Heart right ventricle (tissue), 16 donors: ENCODE measurements around the gene MKS1. TPM values are rescaled to one million over a fixed set of nuclear protein-coding genes. Genes with fewer than 3 reads are reported as not detected.

Experiments
- ATAC-seq, 8 donors: fragments of 200-7000 bp; cut with Tn5 transposase; one replicate each; pipeline ENCODE4 v1.9.1; 2020; ENCODE audit warnings: mild to moderate bottlenecking in 8 of 8, moderate library complexity in 8 of 8, moderate number of reproducible peaks in 1 of 8
- DNase-seq, 2 donors: peaks; one replicate each; pipeline ENCODE4 v3.0.0-alpha.2; 2020
- H3K27ac ChIP-seq, 10 donors: fragments of 200-600 bp; sonication (generic) in 2 of 10; one replicate each; pipeline versions ENCODE4 v1.5.0 to v1.8.0; 2020 to 2022; ENCODE audit warnings: mild to moderate bottlenecking in 3 of 10
- H3K27me3 ChIP-seq, 7 donors: fragments of 200-600 bp; one replicate each; pipeline ENCODE4 v1.8.0; 2021 to 2022; ENCODE audit warnings: mild to moderate bottlenecking in 2 of 7
- H3K36me3 ChIP-seq, 9 donors: fragments of 200-600 bp; sonication (generic) in 1 of 9; one replicate each; pipeline versions ENCODE4 v1.5.0 to v1.8.0; 2020 to 2022; ENCODE audit warnings: mild to moderate bottlenecking in 2 of 9
- H3K4me1 ChIP-seq, 9 donors: fragments of 200-600 bp; sonication (generic) in 1 of 9; one replicate each; pipeline versions ENCODE4 v1.5.0 to v1.8.0; 2020 to 2022; ENCODE audit warnings: mild to moderate bottlenecking in 4 of 9
- H3K4me3 ChIP-seq, 10 donors: fragments of 200-600 bp; sonication (generic) in 2 of 10; one replicate each; pipeline versions ENCODE4 v1.5.0 to v1.8.0; 2020 to 2022; ENCODE audit warnings: mild to moderate bottlenecking in 7 of 10, moderate library complexity in 2 of 10
- H3K9me3 ChIP-seq, 11 donors: fragments of 200-600 bp in 10 of 11; sonication (generic) in 2 of 11; one replicate each; pipeline versions ENCODE4 v1.5.0 to v1.8.0; 2013 to 2022; ENCODE audit warnings: mild to moderate bottlenecking in 2 of 11, control low read depth in 1 of 11, moderate library complexity in 1 of 11
- WGBS, 2 donors: extraction: QIAGEN DNeasy Blood & Tissue Kit; methylation state at CpG; one replicate each; pipeline ENCODE4 v1.1.7; 2013; ENCODE audit warnings: inconsistent platforms in 1 of 2; 5-methylcytosine and 5-hydroxymethylcytosine counted together
- intact Hi-C, 10 donors: fragments of 100-400 bp; cut with DNase I; formaldehyde crosslinking; loops; one replicate each; pipeline versions ENCODE4 v1.11.1 to v1.14.2; 2022
- polyA plus RNA-seq, 2 donors: library from polyadenylated mRNA; stranded (reverse); fragments of 200-250 nt; gene quantifications; one replicate each; pipeline ENCODE4 v1.2.3, GENCODE V29; 2013
- total RNA-seq, 10 donors: library from RNA; stranded (reverse); fragmentation: NEBNext Ultra II Directional in 3 of 10; extraction: Animal tissue kit (Norgen Biotek cat#: 25700) in 3 of 10; gene quantifications; one replicate each; pipeline versions ENCODE4 v1.2.1 to v1.2.4, GENCODE V29; 2021 to 2023
- TF ChIP-seq, protein P1 (sequence below), 9 donors: fragments of 200-600 bp; sonication (generic) in 2 of 9; IDR thresholded peaks; one replicate each; pipeline versions ENCODE4 v1.5.0 to v1.8.0; 2021 to 2022; ENCODE audit warnings: antibody characterized with exemption in 9 of 9, mild to moderate bottlenecking in 5 of 9, moderate library complexity in 1 of 9
- donor health status: Arrhythmogenic right ventricular cardiomyopathy.
- donor health status: ischemic (EF 13 %, LVEDD 7.1; RV severe dilation, severe dysfunction).
- donor health status: healthy with polysubstance abuse.
- donor health status: DM: no; HTN: yes; CAD: no.
- donor health status: DM: no; HTN: no; CAD: no.
- donor health status: ischemic (EF 25% LVEDD 6.9; RV normal size, moderate dysfunction).
- donor health status: ischemic (EF 25% LVEDD 5.7; RV mildly dilated, moderate dysfunction).
- donor health status: healthy.
- donor health status: DM: yes; HTN: yes; CAD: no.
- donor health status: Ischemic cardiomyopathy.
- donor health status: ischemic (EF 35%, LVEDD 5.7; RV mildly dilated, moderate dysfunction).
- donor health status: nonischemic (EF 11% LVEDD 7.7; RV severe dilation, severe dysfunction).
- donor health status: DM: yes; HTN: yes; CAD: no.
- donor health status: PGD.
- donor health status: ischemic (EF 29% LVEDD 5.4; RV normal size, mild dysfunction).
- donor health status: nonischemic (EF 23%, LVEDD 6.1; RV moderate dilation, normal function).

The MKS1 gene
- total and polyA plus RNA-seq, 12 donors: 5.3 to 12.9 (median 9.2) TPM

DNA sequence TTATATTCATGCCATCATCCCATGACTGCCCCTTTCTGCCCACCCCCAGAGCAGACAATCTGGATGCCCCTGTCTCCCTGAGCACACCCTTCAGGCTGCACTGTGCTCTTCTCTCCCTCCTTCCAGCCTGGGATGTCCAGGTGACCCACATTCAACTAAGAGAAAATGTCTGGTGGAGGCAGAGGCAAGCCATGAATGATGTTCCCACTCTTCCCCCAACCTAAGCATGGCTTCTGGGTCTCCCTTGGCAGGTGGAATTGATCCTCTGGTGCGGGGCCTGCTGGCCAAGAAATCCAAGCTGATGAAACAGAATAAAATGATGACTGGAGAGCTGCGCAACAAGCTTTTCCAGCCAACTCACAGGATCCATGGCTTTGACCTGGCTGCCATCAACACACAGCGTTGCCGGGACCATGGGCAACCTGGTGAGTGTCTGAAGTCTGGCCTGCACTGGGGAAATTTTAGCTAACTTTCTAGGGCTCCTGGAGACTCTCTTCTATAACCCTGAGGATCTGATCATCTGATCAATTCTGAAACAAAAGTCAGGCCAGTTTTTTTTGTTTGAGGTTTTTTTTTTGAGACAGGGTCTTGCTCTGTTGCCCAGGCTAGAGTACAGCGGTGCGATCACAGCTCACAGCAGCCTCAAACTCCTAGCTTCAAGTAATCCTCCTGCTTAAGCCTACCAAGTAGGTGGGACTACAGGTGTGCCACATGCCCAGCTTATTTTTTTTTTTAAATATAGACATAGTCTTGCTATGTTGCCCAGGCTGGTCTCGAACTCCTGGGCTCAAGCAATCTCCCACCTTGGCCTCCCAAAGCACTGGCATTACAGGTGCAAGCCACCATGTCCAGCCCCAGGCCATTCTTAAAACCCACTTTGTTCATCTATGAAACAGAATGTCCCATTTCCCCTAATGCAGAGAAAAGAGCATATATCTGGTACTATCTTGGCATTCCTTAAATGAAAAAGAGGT lies 47.1 kb upstream of the MKS1 start:
- WGBS, 2 donors: 93% methylated on average over 7 of the region's 7 CpGs
- Histone ChIP-seq H3K27ac (no peak overlapping the region), H3K9me3 (no peaks in the 10 kb centered on the region), H3K36me3 (no peaks in the 10 kb centered on the region), H3K27me3 (peaks cover 7 to 64% (median 54%) of the 10 kb centered on the region in 7 donors), H3K4me1 (no peaks in the 10 kb centered on the region), H3K4me3 (no peak overlapping the region)
- ATAC-seq: no peak
- TF ChIP-seq, protein P1, sequence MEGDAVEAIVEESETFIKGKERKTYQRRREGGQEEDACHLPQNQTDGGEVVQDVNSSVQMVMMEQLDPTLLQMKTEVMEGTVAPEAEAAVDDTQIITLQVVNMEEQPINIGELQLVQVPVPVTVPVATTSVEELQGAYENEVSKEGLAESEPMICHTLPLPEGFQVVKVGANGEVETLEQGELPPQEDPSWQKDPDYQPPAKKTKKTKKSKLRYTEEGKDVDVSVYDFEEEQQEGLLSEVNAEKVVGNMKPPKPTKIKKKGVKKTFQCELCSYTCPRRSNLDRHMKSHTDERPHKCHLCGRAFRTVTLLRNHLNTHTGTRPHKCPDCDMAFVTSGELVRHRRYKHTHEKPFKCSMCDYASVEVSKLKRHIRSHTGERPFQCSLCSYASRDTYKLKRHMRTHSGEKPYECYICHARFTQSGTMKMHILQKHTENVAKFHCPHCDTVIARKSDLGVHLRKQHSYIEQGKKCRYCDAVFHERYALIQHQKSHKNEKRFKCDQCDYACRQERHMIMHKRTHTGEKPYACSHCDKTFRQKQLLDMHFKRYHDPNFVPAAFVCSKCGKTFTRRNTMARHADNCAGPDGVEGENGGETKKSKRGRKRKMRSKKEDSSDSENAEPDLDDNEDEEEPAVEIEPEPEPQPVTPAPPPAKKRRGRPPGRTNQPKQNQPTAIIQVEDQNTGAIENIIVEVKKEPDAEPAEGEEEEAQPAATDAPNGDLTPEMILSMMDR (IDR thresholded peaks at IDR 0.05): no peak
- DNase-seq: no peak
- intact Hi-C loops: no loop called here

DNA sequence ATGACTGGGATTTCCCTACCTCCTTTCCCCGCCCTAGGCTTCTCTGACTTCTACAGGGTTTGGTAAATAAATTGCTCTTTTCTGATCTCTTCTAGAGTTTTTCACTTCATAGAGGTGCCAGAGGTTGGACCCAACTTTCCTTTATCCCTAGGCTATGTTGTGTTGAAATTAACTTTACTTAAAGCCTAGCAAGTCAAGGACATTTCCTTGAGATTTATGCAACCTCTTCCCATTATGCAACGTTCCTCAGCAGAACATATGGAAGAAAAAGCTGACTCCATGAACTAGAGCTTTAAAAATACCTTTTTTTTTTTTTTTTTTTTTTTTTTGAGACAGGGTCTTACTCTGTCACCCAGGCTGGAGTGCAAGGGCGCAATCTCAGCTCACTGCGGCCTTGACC lies 46.2 kb upstream of the MKS1 start:
- Histone ChIP-seq H3K4me1 (no peaks in the 10 kb centered on the region), H3K27ac (no peak overlapping the region), H3K27me3 (peaks cover 7 to 72% (median 62%) of the 10 kb centered on the region in 7 donors), H3K4me3 (no peak overlapping the region), H3K36me3 (no peaks in the 10 kb centered on the region), H3K9me3 (no peaks in the 10 kb centered on the region)
- ATAC-seq: no peak
- 80% methylated on average over 4 of the region's 4 CpGs for WGBS, 2 donors
- no peak for DNase-seq
- intact Hi-C loops: no loop called here
- TF ChIP-seq, protein P1 (IDR thresholded peaks at IDR 0.05): no peak

DNA sequence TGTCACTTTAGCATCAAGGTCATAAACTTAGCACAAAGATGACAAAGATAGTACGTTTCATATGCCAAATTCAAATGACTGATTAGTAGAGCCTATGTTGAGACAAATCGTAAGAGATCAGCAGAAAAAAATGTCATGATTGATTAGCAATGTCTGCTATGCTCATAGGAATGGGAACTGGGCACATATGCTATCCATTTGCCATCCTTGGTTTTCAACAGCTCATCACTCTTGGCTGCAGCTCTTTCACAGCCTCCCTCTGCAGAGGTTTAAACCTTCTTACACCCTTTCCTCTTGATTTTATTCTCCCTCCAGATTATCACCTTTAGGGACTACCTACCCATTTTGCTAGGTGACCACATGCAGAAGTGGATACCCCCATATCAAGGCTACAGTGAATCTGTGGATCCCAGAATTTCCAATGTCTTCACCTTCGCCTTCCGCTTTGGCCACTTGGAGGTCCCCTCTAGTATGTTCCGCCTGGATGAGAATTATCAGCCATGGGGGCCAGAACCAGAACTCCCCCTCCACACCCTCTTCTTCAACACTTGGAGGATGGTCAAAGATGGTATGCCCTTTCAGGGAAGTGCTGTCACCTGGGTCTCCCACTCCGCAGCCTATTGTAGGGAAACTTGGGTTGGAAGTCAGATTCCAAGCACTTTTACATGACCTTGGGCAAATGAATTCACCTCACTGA lies 45.5 kb upstream of the MKS1 start:
- no peak for ATAC-seq
- H3K27me3 ChIP-seq: peaks cover 7 to 79% (median 69%) of the 10 kb centered on the region in 7 donors

DNA sequence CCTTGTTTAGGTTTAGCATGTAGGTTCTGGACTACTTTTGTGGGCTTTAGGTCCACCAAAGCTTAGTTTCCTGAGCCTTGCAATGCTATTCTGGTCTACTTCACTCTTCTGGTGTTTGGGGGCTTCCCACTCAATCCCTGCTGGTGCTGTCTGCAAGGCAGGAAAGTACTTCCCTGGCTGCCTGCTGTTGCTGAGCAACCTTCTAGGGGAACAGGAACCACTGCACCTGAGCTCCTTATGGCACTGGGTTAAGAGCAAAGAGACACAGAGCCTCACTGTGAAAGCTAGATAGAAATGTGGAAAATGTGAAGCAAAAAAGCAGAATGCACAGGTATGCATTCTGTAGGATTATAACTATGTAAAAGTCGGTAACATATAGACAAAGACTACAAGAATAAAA lies 44.7 kb upstream of the MKS1 start:
- Histone ChIP-seq H3K27ac (no peak overlapping the region), H3K27me3 (peaks cover 7 to 87% (median 73%) of the 10 kb centered on the region in 7 donors), H3K4me3 (no peak overlapping the region), H3K4me1 (no peaks in the 10 kb centered on the region), H3K36me3 (no peaks in the 10 kb centered on the region), H3K9me3 (no peaks in the 10 kb centered on the region)
- intact Hi-C loops: no loop called here
- TF ChIP-seq, protein P1 (IDR thresholded peaks at IDR 0.05): no peak
- DNase-seq (no peak), ATAC-seq (no peak)
- 66 to 78% methylated on average over 1 of the region's 1 CpG for WGBS, 2 donors

More for the DNA sequence above, 45.5 kb upstream of the MKS1 start:
- TF ChIP-seq, protein P1 (IDR thresholded peaks at IDR 0.05): no peak
- intact Hi-C loops: no loop called here
- no peaks in the 10 kb centered on the region for H3K36me3 ChIP-seq
- 76 to 83% methylated on average over 6 of the region's 6 CpGs for WGBS, 2 donors
- no peak overlapping the region for H3K4me3 ChIP-seq
- no peaks in the 10 kb centered on the region for H3K4me1 ChIP-seq
- no peak for DNase-seq
- H3K9me3 ChIP-seq: no peaks in the 10 kb centered on the region
- no peak overlapping the region for H3K27ac ChIP-seq
